Activated CD8-positive, alpha-beta memory T cell treated with anti-CD3 and anti-CD28 coated beads for 36 hours (primary cell): ENCODE measurements around the gene RAB3A. TPM values are rescaled to one million over a fixed set of nuclear protein-coding genes. Genes with fewer than 3 reads are reported as not detected.

ENCODE experiments used
- CTCF ChIA-PET: fragments of 350-600 bp; sonication (Branson Sonifier 250); formaldehyde crosslinking; loops from one replicate; lab custom pipeline; 2021; ENCODE audit warnings: antibody characterized with exemption; lab: Charles Lee
- POLR2A ChIA-PET: fragments of 350-600 bp; sonication (Branson Sonifier 250); formaldehyde crosslinking; loops from one replicate; lab custom pipeline; 2021; ENCODE audit warnings: antibody characterized with exemption; lab: Charles Lee
- total RNA-seq, 2 experiments: library from RNA; stranded (reverse); gene quantifications; one replicate each; pipeline ENCODE4 v1.2.3, GENCODE V29; 2021

The RAB3A gene
- total RNA-seq, 2 experiments from 2014 or later: 6.3 to 6.5 TPM

DNA sequence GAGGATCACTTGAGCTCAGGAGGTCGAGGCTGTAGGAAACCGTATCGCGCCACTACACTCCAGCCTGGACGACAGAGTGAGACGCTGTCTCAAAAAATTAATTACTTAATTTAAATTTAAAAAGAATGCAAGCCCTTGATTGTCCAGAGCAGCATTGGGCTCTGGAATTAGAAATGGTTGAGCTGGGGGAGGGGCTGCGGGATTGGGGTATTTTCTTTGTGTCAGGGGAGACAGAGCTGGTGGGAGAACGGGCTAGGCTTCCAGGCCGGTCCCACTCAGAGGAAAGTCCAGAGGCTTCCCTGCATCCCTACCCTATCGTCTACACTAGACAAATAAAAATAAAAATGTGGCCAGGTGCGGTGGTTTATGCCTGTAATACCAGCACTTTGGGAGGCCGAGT lies 2.2 kb upstream of the RAB3A start:
- ChIA-PET POLR2A (interaction anchor here (1.7 kb wide), 1 partner anchor 116 kb away, joined by 5 read pairs; no protein-coding TSS in a partner anchor), CTCF (interaction anchor here (0.6 to 8.2 kb wide), 6 partner anchors 10 to 208 kb away, joined by 3 to 95 read pairs (median 3); a partner anchor contains a TSS)

DNA sequence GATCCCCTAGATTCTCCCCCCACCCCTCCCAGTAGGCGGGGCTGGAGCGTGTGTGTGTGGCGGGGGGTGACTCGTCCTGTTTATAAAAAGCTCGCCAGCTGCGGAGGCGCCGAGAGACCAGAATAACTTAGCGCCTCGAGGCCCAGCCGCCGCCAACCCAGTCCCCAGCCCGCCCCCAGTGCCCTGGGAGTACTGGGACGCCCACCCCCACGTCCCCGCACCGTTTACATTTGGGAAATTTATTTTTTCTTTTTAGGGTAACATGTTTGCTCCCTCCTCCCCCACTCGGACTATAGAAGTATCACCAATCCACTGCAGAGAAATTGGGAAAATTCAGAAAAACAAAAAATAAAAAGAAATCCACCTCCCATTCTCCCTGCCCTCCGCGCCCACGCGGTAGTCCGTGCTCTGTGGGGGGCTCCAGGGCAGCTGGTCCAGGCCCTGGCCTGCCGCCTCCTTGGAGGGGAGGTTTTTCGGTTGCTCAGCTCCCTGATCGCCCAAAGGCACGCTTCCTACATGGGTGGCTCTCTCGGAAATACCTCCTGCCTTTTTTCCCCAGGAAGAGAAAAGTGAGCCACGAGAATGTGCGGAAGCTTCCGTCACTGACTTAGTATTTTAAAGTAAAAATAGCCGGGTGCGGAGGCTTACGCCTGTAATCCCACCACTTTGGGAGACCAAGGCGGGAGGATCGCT lies 1.5 kb upstream of the RAB3A start:
- POLR2A ChIA-PET: interaction anchor here (0.5 to 1.7 kb wide), 4 partner anchors 16 to 211 kb away, joined by 3 to 6 read pairs (median 5); no protein-coding TSS in a partner anchor
- CTCF ChIA-PET: interaction anchor here (0.5 to 8.2 kb wide), 13 partner anchors 11 to 214 kb away, joined by 3 to 95 read pairs (median 3); partner anchors contain the start of genes JUND and SSBP4

- ChIA-PET POLR2A (interaction anchor here (0.6 to 1.7 kb wide), 7 partner anchors 12 to 410 kb away, joined by 3 to 9 read pairs (median 5); partner anchors contain the start of genes JUND and MPV17L2), CTCF (interaction anchor here (0.5 to 8.2 kb wide), 12 partner anchors 12 to 215 kb away, joined by 3 to 95 read pairs (median 4); partner anchors contain the start of genes JUND, MPV17L2 and SSBP4)
Measured at GRCh38 chr19:18204394-18205199, 755 bp upstream of the RAB3A start.

DNA sequence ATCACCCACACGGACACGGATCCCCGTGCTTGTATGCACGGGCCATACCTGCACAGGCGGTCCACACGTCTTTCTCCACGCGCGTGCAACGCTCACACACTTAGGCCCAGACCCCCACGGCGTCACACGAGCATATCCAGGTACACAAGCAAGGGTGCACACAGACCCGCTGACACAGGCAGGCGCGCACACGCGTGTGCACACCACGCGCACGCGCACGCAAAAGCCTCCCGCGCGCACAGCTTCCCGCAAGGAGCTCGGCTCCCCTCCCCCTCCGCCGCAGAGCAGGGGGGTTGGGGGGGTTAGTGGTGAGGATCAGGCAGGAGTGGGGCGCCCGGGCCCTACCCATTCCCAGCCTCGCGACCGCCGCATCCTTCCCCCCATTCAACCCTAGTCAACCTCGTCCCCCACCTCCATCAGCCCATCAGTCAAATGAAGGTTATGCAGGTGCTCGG lies 407 bp downstream of the RAB3A start:
- POLR2A ChIA-PET: interaction anchor here (0.5 to 1.6 kb wide), 8 partner anchors 9 to 861 kb away, joined by 3 to 9 read pairs (median 5); partner anchors contain the start of genes JUND and MPV17L2
- CTCF ChIA-PET: interaction anchor here (0.6 to 8.2 kb wide), 6 partner anchors 11 to 185 kb away, joined by 4 to 95 read pairs (median 6); partner anchors contain the start of genes JUND and MPV17L2

GRCh38 chr19:18202778-18203407 lies 949 bp downstream of the RAB3A start:
- POLR2A ChIA-PET: interaction anchor here (1.0 to 1.6 kb wide), 3 partner anchors 8 to 21 kb away, joined by 3 to 9 read pairs (median 5); partner anchors contain the start of gene MPV17L2

DNA sequence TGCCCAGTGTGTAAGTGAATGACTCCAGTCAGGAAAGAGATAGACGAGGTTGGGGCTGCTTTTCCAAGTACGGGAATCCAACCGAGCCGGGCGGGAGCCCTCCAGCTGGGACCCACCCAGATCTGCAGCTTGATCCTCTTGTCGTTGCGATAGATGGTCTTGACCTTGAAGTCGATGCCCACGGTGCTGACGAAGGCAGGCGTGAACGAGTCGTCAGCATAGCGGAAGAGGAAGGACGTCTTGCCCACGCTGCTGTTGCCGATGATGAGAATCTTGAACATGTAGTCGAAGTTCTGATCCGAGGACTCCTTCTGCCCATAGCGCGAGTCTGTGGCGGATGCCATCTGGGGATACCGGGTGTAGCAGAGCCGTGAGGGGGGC lies 1.5 kb downstream of the RAB3A start:
- ChIA-PET CTCF (interaction anchor here (0.6 to 8.2 kb wide), 4 partner anchors 10 to 857 kb away, joined by 3 to 95 read pairs (median 8); partner anchors contain the start of gene MPV17L2), POLR2A (no interaction called here)

More at GRCh38 chr19:18202778-18203407, 949 bp downstream of the RAB3A start:
- CTCF ChIA-PET: interaction anchor here (0.6 to 8.2 kb wide), 5 partner anchors 10 to 858 kb away, joined by 3 to 95 read pairs (median 6); partner anchors contain the start of gene MPV17L2

DNA sequence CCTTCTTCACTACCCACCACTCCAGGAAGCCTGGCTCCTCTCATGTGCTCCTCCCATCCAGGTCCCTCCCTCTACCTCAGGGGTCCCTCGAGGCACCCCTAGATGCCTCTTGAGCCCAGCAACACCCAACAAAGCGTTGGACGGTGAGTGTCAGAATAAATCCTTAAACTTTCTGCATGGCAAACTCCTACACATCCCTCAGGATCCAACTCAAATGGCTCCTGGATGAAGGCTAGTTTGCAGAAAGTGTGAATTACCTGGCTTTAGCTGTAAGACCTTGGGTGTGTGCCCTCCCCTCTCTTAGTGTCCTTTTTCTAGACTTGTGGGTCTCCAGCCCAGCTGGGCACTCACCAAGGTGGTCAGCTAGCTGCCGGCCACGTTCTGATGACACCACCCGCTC lies 5.5 kb downstream of the RAB3A start:
- CTCF ChIA-PET: interaction anchor here (0.5 to 1.0 kb wide), 2 partner anchors 33 to 130 kb away, joined by 3 read pairs; no protein-coding TSS in a partner anchor
- POLR2A ChIA-PET: no interaction called here

DNA sequence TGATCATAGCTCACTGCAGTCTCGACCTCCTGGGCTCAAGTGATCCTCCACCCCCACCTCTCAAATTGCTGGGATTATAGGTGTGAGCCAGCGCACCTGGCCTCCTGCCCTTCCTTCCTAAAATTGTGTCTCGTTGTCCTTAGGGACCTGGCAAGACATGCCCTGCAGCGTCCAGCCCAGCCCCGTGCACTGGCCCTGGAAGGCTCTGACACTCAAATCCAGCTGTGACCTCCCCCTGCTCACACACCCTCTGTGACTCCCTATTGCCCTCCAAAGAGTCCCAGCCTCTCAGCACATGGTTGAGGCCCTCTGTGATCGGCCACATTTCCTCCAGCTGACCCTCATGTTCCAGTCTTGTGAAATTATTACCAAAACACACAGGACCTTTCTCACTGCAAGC lies 5.9 kb downstream of the RAB3A start:
- POLR2A ChIA-PET: no interaction called here
- CTCF ChIA-PET: no interaction called here

GRCh38 chr19:18197306-18197705 lies 6.5 kb downstream of the RAB3A start:
- ChIA-PET CTCF (interaction anchor here (1.0 kb wide), 1 partner anchor 11 kb away, joined by 3 read pairs; no protein-coding TSS in a partner anchor), POLR2A (no interaction called here)

DNA sequence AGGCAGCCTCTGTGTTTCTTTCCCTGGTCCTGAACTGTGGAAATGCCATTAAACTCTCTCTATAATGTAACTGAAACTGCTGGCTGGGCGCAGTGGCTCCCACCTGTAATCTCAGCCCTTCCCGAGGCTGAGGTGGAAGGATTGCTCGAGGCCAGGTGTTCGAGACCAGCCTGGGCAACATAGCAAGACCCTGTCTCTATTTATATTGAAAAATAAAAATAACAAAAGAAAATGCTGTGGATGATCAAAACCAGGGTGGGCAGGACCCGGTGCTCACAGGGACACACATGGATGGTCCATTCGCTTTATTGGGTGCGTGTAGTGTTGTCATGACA lies 7.4 kb downstream of the RAB3A start:
- ChIA-PET POLR2A (no interaction called here), CTCF (interaction anchor here (1.0 kb wide), 1 partner anchor 12 kb away, joined by 3 read pairs; no protein-coding TSS in a partner anchor)

- POLR2A ChIA-PET: interaction anchor here (1.4 kb wide), 1 partner anchor 9 kb away, joined by 3 read pairs; the partner anchor contains the start of gene RAB3A
Measured at GRCh38 chr19:18194554-18195238, 9.1 kb downstream of the RAB3A start.

DNA sequence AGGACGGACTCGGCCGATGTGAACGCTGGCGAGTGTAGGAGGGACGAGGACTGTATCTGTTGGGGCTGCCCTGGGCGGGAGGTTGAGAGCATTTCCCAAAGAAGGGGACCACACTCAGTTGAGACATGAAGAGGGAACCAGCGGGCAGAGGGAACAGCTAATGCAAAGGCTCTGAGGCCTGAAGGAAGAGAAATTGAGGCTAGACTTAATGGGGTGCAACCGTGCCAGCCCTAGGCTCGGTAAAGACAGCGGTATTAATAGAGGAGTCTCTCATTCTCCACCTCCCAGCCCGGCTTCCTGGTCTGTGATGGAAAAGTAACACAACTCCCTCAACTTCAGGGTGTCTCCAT lies 9.7 kb downstream of the RAB3A start:
- CTCF ChIA-PET: interaction anchor here (1.0 to 2.5 kb wide), 2 partner anchors 9 to 58 kb away, joined by 3 to 12 read pairs; partner anchors contain the start of gene RAB3A

More at GRCh38 chr19:18194554-18195238, 9.1 kb downstream of the RAB3A start:
- CTCF ChIA-PET: interaction anchor here (1.0 kb wide), 1 partner anchor 58 kb away, joined by 3 read pairs; no protein-coding TSS in a partner anchor

DNA sequence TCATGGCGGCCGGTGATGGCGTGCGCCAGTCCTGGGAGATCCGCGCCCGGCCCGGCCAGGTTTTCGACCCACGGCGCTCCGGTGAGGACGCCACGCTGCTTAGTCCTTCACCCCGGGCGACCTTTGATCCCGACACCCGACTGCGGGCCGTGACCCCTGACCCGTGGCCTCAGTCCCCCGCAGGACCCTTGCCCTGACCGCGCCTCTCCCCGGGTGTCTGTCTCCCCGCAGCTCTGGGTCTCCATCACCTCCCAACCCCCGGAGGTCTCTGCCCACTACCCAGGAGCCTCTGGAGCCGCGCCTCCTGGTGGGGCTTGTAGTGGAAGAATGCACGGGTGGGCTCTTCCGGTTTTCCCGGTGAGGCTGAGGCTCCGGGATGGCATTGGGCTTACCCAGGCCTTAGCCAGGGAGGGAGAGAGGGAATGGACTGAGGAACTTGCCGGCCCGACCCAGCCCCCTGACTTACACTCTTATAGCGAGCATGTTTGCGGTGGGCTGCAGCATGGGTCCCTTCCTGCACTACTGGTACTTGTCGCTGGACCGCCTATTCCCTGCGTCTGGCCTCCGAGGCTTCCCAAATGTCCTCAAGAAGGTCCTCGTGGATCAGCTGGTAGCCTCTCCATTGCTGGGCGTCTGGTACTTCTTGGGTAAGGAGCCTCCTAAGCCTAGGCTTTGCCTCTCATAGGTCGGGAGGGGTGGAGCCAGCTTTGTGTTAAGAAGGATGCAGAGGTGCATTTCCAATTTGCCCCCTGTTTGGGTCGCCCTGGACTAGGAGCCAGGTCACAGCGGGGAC lies 10.3 kb downstream of the RAB3A start:
- ChIA-PET CTCF (interaction anchor here (1.0 to 2.5 kb wide), 4 partner anchors 10 to 59 kb away, joined by 3 to 12 read pairs (median 4); partner anchors contain the start of gene RAB3A), POLR2A (interaction anchor here (1.4 to 2.0 kb wide), 3 partner anchors 10 to 88 kb away, joined by 3 to 9 read pairs (median 5); partner anchors contain the start of genes JUND and RAB3A)

More for the DNA sequence above, 9.7 kb downstream of the RAB3A start:
- POLR2A ChIA-PET: interaction anchor here (1.4 kb wide), 1 partner anchor 9 kb away, joined by 3 read pairs; the partner anchor contains the start of gene RAB3A

GRCh38 chr19:18192673-18193387 lies 11.0 kb downstream of the RAB3A start, which contains the start of gene MPV17L2:
Gene MPV17L2, plus strand, starts transcription at chr19:18193218. Its CDS starts 64 bp downstream, at chr19:18193282.
- CTCF ChIA-PET: interaction anchor here (0.6 to 2.5 kb wide), 10 partner anchors 11 to 136 kb away, joined by 3 to 12 read pairs (median 3); partner anchors contain the start of genes LSM4 and RAB3A

DNA sequence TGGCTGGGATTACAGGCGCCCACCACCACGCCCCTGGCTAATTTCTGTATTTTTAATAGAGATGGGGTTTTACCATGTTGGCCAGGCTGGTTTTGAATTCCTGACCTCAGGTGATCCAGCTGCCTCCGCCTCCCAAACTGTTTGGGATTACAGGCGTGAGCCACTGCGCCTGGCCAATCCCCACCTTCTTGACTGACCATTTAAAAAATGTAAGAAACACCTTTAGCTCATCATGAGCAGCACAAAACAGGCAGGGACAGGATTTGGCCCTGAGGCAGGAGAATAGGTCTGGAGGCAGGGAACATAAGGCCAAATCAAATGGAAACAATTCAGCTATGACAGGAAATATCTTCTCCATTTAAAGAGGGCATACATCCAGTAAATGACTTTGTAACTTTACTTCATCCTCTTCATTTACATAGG lies 12.2 kb downstream of the RAB3A start:
- CTCF ChIA-PET: interaction anchor here (0.5 to 2.5 kb wide), 10 partner anchors 12 to 768 kb away, joined by 3 to 12 read pairs (median 4); partner anchors contain the start of genes LSM4 and RAB3A

More at GRCh38 chr19:18192673-18193387, 11.0 kb downstream of the RAB3A start, which contains the start of gene MPV17L2:
- POLR2A ChIA-PET: interaction anchor here (1.4 to 2.0 kb wide), 2 partner anchors 11 to 89 kb away, joined by 5 to 9 read pairs; partner anchors contain the start of genes JUND and RAB3A

More for the DNA sequence above, 12.2 kb downstream of the RAB3A start:
- POLR2A ChIA-PET: interaction anchor here (0.6 to 2.0 kb wide), 2 partner anchors 9 to 12 kb away, joined by 3 to 9 read pairs; partner anchors contain the start of gene RAB3A
